Stomach (tissue), 9 donors: ENCODE data around the gene N4BP3. TPM values are rescaled to one million over a fixed set of nuclear protein-coding genes. Genes with fewer than 3 reads are reported as not detected.
A peak's percentile ranks its signal among the peaks of the same experiment; 100 is the strongest.

Source experiments
- DNase-seq, 2 donors: peaks; one replicate each; pipeline versions ENCODE4 v3.0.0 to v3.0.0-alpha.2; 2013 to 2019
- H3K27ac ChIP-seq, 5 donors: fragments of 200-600 bp in 4 of 5; sonication (generic) in 4 of 5; one replicate each; pipeline ENCODE4 v1.5.1; 2013 to 2019; ENCODE audit warnings: mild to moderate bottlenecking in 1 of 5, moderate library complexity in 1 of 5
- H3K27me3 ChIP-seq, 3 donors: fragments of 200-600 bp; sonication (generic); one replicate each; pipeline ENCODE4 v1.5.1; 2017 to 2019; ENCODE audit warnings: mixed run types in 1 of 3
- H3K36me3 ChIP-seq, 4 donors: fragments of 200-600 bp; sonication (generic); 1 replicate in 3 of 4; 2 replicates in 1 of 4; pipeline ENCODE4 v1.5.1; 2016 to 2019
- H3K4me1 ChIP-seq, 4 donors: fragments of 200-600 bp; sonication (generic); one replicate each; pipeline ENCODE4 v1.5.1; 2016 to 2019
- H3K4me3 ChIP-seq, 4 donors: fragments of 200-600 bp; sonication (generic) in 3 of 4; one replicate each; pipeline ENCODE4 v1.5.1; 2016 to 2019; ENCODE audit warnings: mild to moderate bottlenecking in 1 of 4
- H3K9me3 ChIP-seq, 4 donors: fragments of 200-600 bp; sonication (generic); one replicate each; pipeline ENCODE4 v1.5.1; 2016 to 2019
- EP300 ChIP-seq: sonication (generic); formaldehyde crosslinking; IDR thresholded peaks from one replicate; pipeline ENCODE4 v1.6.1; 2017; ENCODE audit warnings: antibody characterized with exemption
- POLR2A ChIP-seq, 4 donors: fragments of 450-650 bp; IDR thresholded peaks; one replicate each; pipeline ENCODE4 v1.6.1; 2016; ENCODE audit warnings: antibody characterized with exemption in 4 of 4, control low read depth in 2 of 4, mild to moderate bottlenecking in 1 of 4, moderate library complexity in 1 of 4
- POLR2AphosphoS5 ChIP-seq, 3 donors: sonication (generic); formaldehyde crosslinking; IDR thresholded peaks; one replicate each; pipeline ENCODE4 v1.6.1; 2016; ENCODE audit warnings: antibody characterized with exemption in 3 of 3
- WGBS, 5 donors: extraction: QIAGEN DNeasy Blood & Tissue Kit in 3 of 5; methylation state at CpG; one replicate each; pipeline versions ENCODE4 v1.1.5 to v1.1.7; 2013 to 2018; 5-methylcytosine and 5-hydroxymethylcytosine counted together
- intact Hi-C: fragments of 100-400 bp; cut with DNase I; formaldehyde crosslinking; loops from one replicate; pipeline ENCODE4 v1.15.1; 2023; ENCODE audit warnings: low total_unique reads
- polyA plus RNA-seq, 3 donors: library from polyadenylated mRNA; stranded (reverse); fragments of 200-250 nt; gene quantifications; one replicate each; pipeline ENCODE4 v1.2.3, GENCODE V29; 2013
- total RNA-seq, 5 donors: library from RNA; depleted of rRNA; stranded (reverse); fragments of >200 nt; gene quantifications; one replicate each; pipeline versions ENCODE4 v1.1.0 to v1.2.3, GENCODE V29; 2014 to 2016
- TF ChIP-seq, protein P1 (sequence below), 7 experiments: fragments of 450-650 bp in 4 of 7; fragments of 200-600 bp in 3 of 7; sonication (generic) in 3 of 7; IDR thresholded peaks; one replicate each; pipeline ENCODE4 v1.5.1; 2016 to 2019; ENCODE audit warnings: antibody characterized with exemption in 7 of 7, control low read depth in 2 of 7, mild to moderate bottlenecking in 1 of 7
- donor health status: healthy with polysubstance abuse.
- donor health status: Bipolar disorder and iron deficiency.
- donor health status: healthy.

N4BP3 gene
- total and polyA plus RNA-seq, 8 donors = 2.6 to 6.1 (median 3.8) TPM; not detected in 1

DNA sequence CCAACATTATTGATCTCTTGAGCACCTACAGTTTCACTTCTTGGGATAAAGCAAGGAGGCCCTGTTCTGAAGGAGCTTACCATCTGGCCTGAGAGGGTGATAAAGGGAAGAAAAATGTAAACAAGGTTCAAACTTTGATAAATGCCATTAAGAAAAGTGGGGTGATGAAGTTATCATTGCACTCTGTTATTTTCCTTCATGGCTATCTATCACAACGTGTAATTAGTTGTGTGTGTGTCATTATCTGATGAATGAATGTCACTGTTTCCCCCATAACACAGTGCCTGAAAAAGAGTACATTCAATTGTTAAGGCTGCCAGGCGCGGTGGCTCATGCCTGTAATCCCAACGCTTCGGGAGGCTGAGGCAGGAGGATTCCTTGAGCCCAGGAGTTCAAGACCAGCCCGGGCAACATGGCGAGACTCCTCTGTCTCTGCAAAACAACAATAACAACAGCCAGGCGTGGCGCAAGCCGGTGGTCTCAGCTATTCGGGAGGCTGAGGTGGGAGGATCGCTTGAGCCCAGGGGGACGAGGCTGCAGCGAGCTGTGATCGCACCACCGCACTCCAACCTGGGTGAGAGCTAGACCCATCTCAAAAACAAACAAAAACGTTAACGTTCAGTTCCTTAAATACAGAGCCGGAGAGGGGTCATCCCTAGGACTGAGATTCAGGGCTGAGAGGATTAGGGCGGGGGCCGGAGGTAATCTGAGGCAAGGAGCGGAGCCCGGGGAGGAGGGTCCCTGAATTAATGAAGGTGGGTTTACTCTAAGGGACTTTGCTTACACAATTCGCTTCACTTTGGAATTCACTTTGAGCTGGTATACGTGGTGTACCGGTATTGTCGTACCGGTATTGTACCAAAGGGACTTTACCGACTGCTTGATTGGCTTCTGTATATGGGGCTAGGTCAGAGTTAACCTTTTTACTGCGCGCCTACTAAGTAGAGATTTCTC, 39.4 kb downstream of the N4BP3 start:
- 39 to 45% (median 43%) methylated on average over 31 of the region's 31 CpGs for WGBS, 5 donors
- no peaks in the 10 kb centered on the region for H3K27me3 ChIP-seq
- peak overlapping the region; percentile 74 to 96 (median 85) for H3K4me3 ChIP-seq
- intact Hi-C loops = no loop called here
- H3K4me1 ChIP-seq = peaks cover 10 to 32% (median 31%) of the 10 kb centered on the region in 4 donors
- peak overlapping the region in 4 of 5 donors; percentile 79 to 88 (median 84) for H3K27ac ChIP-seq
- H3K9me3 ChIP-seq = no peaks in the 10 kb centered on the region
- DNase-seq = no peak
- TF ChIP-seq EP300 (no peak), POLR2AphosphoS5 (IDR thresholded peaks at IDR 0.05) (no peak), POLR2A (IDR thresholded peaks at IDR 0.05) (no peak)
- TF ChIP-seq, protein P1, sequence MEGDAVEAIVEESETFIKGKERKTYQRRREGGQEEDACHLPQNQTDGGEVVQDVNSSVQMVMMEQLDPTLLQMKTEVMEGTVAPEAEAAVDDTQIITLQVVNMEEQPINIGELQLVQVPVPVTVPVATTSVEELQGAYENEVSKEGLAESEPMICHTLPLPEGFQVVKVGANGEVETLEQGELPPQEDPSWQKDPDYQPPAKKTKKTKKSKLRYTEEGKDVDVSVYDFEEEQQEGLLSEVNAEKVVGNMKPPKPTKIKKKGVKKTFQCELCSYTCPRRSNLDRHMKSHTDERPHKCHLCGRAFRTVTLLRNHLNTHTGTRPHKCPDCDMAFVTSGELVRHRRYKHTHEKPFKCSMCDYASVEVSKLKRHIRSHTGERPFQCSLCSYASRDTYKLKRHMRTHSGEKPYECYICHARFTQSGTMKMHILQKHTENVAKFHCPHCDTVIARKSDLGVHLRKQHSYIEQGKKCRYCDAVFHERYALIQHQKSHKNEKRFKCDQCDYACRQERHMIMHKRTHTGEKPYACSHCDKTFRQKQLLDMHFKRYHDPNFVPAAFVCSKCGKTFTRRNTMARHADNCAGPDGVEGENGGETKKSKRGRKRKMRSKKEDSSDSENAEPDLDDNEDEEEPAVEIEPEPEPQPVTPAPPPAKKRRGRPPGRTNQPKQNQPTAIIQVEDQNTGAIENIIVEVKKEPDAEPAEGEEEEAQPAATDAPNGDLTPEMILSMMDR (IDR thresholded peaks at IDR 0.05) = no peak
- peaks cover 32 to 38% (median 37%) of the 10 kb centered on the region in 4 donors for H3K36me3 ChIP-seq

DNA sequence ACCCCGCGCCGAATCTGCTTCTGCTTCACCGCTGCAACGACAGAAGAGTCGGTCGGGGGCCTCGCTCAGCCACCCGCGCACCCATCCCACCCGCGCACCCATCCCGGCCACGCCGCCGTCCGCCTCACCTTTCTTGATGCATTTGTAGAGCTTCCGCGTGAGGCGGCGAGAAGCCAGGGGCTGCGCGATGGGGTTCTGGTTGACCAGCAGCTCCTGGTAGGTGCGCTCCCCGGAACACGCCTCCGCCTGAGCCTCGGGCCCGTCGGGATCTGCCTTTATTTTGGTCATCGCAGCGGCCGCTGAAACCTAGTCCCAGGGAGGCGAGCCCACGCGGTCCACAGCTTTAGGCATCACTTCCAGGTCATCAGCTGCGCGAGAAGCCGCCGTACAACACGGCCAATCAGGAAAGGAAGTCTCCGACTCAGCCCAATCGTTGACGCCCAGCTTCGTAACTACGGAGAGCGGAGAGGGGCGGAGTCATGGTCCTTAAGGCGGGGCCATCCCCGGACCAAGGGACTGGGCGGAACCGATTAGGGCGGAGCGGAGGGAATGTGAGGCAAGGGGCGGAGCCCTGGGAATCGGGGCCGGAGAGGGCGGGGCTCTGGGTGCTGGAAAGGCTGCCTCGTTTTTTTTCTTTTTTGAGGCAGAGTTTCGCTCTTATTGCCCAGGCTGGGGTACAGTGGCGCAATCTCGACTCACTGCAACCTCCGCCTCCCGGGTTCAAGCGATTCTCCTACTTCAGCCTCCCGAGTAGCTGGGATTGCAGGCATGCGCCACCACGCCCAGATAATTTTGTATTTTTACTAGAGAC, 40.4 kb downstream of the N4BP3 start, which contains the start of gene NHP2:
Gene NHP2 (minus strand): TSS at position 356 of the 811 bp plus-strand sequence. CDS start 68 bp downstream, at position 288.
- Histone ChIP-seq H3K27ac (peak within 1 kb of the TSS; percentile 77 to 88 (median 83)), H3K36me3 (peaks cover 22 to 28% (median 27%) of the 10 kb centered on the region in 4 donors), H3K4me1 (peaks cover 10 to 32% (median 31%) of the 10 kb centered on the region in 4 donors), H3K27me3 (no peaks in the 10 kb centered on the region), H3K9me3 (no peaks in the 10 kb centered on the region), H3K4me3 (peak within 1 kb of the TSS; percentile 74 to 96 (median 85))
- intact Hi-C loops = no loop called here
- DNase-seq = peak; percentile 99 to 100
- peak; percentile 87 to 99 (median 98) for TF ChIP-seq POLR2AphosphoS5 (IDR thresholded peaks at IDR 0.05)
- TF ChIP-seq POLR2A (IDR thresholded peaks at IDR 0.05) = no peak
- WGBS, 5 donors = 1 to 3% (median 1%) methylated on average over 44 to 68 of the region's 68 CpGs

DNA sequence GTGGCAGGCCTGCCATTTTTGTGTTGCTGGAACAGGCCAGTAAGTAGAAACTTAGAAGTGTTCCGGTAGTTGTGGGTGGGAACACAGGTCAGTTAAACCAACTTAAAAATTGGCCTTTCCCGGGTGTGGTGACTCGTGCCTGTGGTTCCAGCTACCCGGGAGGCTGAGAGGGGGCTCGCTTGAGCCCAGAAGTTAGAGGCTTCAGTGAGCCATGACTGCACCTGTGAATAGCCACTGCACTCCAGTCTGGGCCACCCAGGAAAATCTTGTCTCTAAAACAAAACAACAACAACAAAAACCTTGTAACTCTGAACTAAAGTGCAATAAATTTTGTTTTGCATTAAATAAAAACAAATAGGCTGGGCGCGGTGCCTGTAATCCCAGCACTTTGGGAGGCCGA, 41.7 kb downstream of the N4BP3 start:
- intact Hi-C loops = no loop called here
- H3K4me3 ChIP-seq = no peak overlapping the region
- TF ChIP-seq POLR2A (IDR thresholded peaks at IDR 0.05) = no peak
- no peak for TF ChIP-seq POLR2AphosphoS5 (IDR thresholded peaks at IDR 0.05)
- TF ChIP-seq EP300 = no peak
- TF ChIP-seq, protein P1 (IDR thresholded peaks at IDR 0.05) = no peak
- no peak for DNase-seq
- H3K4me1 ChIP-seq = peaks cover 10 to 32% (median 31%) of the 10 kb centered on the region in 4 donors
- no peaks in the 10 kb centered on the region for H3K9me3 ChIP-seq
- 74 to 82% (median 80%) methylated on average over 8 of the region's 8 CpGs for WGBS, 5 donors
- H3K27ac ChIP-seq = no peak overlapping the region
- H3K27me3 ChIP-seq = no peaks in the 10 kb centered on the region
- H3K36me3 ChIP-seq = peaks cover 9 to 15% (median 14%) of the 10 kb centered on the region in 4 donors

DNA sequence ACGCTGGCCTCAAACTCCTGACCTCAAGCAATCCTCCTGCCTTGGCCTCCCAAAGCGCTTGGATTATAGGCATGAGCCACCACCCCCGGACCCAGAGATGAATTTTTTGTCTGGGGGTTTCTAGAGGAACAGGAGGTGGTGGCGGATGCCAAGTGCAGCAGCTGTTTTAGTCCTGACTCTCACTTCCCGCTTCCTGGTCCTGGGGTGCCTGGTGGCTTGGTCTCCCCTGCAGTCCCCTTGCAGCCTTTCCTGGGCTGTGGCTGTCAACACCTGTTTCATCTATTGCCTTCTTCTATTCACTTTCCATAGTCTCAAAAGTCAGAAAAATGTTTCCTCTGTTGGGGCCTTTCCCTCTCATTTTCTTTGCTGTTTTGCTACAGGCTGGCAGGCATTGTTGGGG, 46.8 kb downstream of the N4BP3 start:
- H3K36me3 ChIP-seq = no peaks in the 10 kb centered on the region
- no peak overlapping the region for H3K4me3 ChIP-seq
- H3K27ac ChIP-seq = no peak overlapping the region
- DNase-seq = no peak
- intact Hi-C loops = loop anchor here (5.0 kb wide), 1 partner anchor 88 kb away; no protein-coding TSS in a partner anchor
- TF ChIP-seq POLR2AphosphoS5 (IDR thresholded peaks at IDR 0.05) = no peak
- TF ChIP-seq POLR2A (IDR thresholded peaks at IDR 0.05) = no peak
- TF ChIP-seq, protein P1 (IDR thresholded peaks at IDR 0.05) = no peak
- no peak for TF ChIP-seq EP300
- peaks cover 0 to 21% (median 15%) of the 10 kb centered on the region in 3 donors for H3K27me3 ChIP-seq
- no peaks in the 10 kb centered on the region for H3K9me3 ChIP-seq
- H3K4me1 ChIP-seq = peaks cover 0 to 11% (median 9%) of the 10 kb centered on the region in 4 donors
- 85 to 91% (median 88%) methylated on average over 5 of the region's 5 CpGs for WGBS, 5 donors
